Activated CD4-positive, alpha-beta memory T cell treated with anti-CD3 and anti-CD28 coated beads for 36 hours (primary cell): ENCODE data around the gene C3orf70. TPM values are rescaled to one million over a fixed set of nuclear protein-coding genes. Genes with fewer than 3 reads are reported as not detected.

Source experiments
- CTCF ChIA-PET: fragments of 350-600 bp; sonication (Branson Sonifier 250); formaldehyde crosslinking; loops from one replicate; lab custom pipeline; 2021; ENCODE audit warnings: antibody characterized with exemption, inconsistent platforms; lab: Charles Lee
- POLR2A ChIA-PET: fragments of 350-600 bp; sonication (Branson Sonifier 250); formaldehyde crosslinking; loops from one replicate; lab custom pipeline; 2021; ENCODE audit warnings: antibody characterized with exemption; lab: Charles Lee
- DNase-seq: peaks from one replicate; pipeline ENCODE4 v3.0.0-alpha.2; 2020
- H3K27ac Mint-ChIP-seq: one replicate; pipeline ENCODE4 v1.8.0; 2021; ENCODE audit warnings: mixed read lengths
- H3K27me3 Mint-ChIP-seq: one replicate; pipeline ENCODE4 v1.8.0; 2021; ENCODE audit warnings: mixed read lengths
- H3K36me3 Mint-ChIP-seq: one replicate; pipeline ENCODE4 v1.8.0; 2021; ENCODE audit warnings: mixed read lengths
- H3K4me1 Mint-ChIP-seq: one replicate; pipeline ENCODE4 v1.8.0; 2021; ENCODE audit warnings: low read depth, mixed read lengths
- H3K4me3 Mint-ChIP-seq: one replicate; pipeline ENCODE4 v1.8.0; 2021; ENCODE audit warnings: mild to moderate bottlenecking, mixed read lengths
- H3K9me3 Mint-ChIP-seq: one replicate; pipeline ENCODE4 v1.8.0; 2021; ENCODE audit warnings: mixed read lengths
- intact Hi-C: fragments of 100-400 bp; cut with micrococcal nuclease; formaldehyde crosslinking; loops from one replicate; pipeline ENCODE4 v1.15.1; 2023
- total RNA-seq, 2 experiments: library from RNA; stranded (reverse); gene quantifications; one replicate each; pipeline ENCODE4 v1.2.3, GENCODE V29; 2021

Gene C3orf70
- total RNA-seq, 2 experiments from 2014 or later: not detected

DNA sequence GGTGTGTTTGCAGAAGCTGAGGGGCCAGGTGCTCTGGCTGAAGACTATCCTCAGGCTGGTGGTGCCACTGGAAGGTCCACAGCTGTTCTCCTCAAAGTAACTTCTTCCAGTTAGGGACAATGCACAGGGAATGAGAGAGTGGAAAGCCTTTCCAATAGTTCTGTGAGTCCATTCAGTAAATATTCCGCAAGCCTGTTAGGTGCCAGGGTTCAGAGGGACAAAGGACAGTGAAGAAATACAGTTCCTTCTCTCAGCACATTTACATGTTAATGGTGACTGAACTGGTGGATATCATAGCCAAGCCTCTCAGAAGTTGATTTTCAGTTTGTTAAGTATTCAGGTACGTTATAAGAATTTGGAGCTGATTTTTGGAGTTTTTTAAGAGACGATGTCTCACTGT is 122.5 kb downstream of the C3orf70 start:
- H3K4me3 Mint-ChIP-seq: no peak overlapping the region
- POLR2A ChIA-PET: no interaction called here

DNA sequence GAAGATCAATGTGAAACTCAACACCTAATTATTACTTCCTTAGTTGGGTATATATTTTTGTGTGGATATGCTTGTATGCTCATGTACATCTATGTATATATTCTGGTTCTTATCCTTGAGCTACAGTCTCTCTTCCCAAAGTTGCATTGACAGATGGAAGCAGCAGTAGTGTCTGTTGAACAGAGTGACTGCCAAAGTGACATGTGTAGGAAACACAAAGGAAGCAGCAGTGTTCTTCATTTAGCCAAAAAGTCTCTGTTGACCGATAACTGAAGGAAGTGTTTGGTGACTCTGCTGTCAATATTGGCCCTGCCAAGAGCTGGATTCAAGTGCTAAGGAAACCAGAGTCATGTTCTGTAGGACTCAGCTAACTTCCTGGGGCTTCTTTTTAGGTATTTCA is 123.8 kb downstream of the C3orf70 start:
- DNase-seq: no peak
- intact Hi-C loops: no loop called here
- H3K9me3 Mint-ChIP-seq: peaks cover 6% of the 10 kb centered on the region
- ChIA-PET POLR2A (no interaction called here), CTCF (no interaction called here)
- no peaks in the 10 kb centered on the region for H3K4me1 Mint-ChIP-seq
- H3K4me3 Mint-ChIP-seq: no peak overlapping the region
- peaks cover 62% of the 10 kb centered on the region for H3K36me3 Mint-ChIP-seq
- no peak overlapping the region for H3K27ac Mint-ChIP-seq
- H3K27me3 Mint-ChIP-seq: no peaks in the 10 kb centered on the region

More for the DNA sequence above, 122.5 kb downstream of the C3orf70 start:
- Mint-ChIP-seq H3K9me3 (peaks cover 16% of the 10 kb centered on the region), H3K4me1 (no peaks in the 10 kb centered on the region), H3K27me3 (no peaks in the 10 kb centered on the region), H3K36me3 (peaks cover 66% of the 10 kb centered on the region), H3K27ac (no peak overlapping the region)
- intact Hi-C loops: no loop called here
- CTCF ChIA-PET: interaction anchor here (0.6 to 1.1 kb wide), 2 partner anchors 128 to 148 kb away, joined by 4 read pairs; no protein-coding TSS in a partner anchor
- DNase-seq: no peak

DNA sequence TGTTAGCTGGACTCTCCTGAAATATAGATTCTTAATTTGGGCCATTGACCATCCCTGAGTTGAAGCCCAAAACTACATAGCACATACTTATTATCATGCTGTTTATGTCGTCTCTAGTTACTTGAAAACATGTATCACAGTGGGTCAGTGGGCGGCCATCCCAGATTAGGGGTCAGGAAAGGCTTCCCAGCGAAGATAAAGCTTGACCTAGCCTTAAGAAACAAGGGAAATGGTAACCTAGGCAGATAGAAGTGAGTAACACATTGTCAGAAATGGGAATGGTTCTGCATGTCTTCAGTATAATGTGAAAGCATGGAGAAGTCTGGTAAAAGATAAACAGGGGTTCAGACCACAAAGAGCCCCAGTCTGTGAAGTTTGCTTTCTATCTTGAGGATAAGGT is 124.7 kb downstream of the C3orf70 start:
- POLR2A ChIA-PET: no interaction called here
- no peak overlapping the region for H3K27ac Mint-ChIP-seq

More for the DNA sequence above, 124.7 kb downstream of the C3orf70 start:
- CTCF ChIA-PET: interaction anchor here (0.6 kb wide), 1 partner anchor 86 kb away, joined by 4 read pairs; no protein-coding TSS in a partner anchor
- Mint-ChIP-seq H3K9me3 (peaks cover 3% of the 10 kb centered on the region), H3K4me3 (no peak overlapping the region), H3K4me1 (no peaks in the 10 kb centered on the region), H3K36me3 (peaks cover 55% of the 10 kb centered on the region), H3K27me3 (no peaks in the 10 kb centered on the region)
- intact Hi-C loops: no loop called here
- no peak for DNase-seq

Other genes starting within 250 kb of the C3orf70 start
- 1 to 10 TPM; 1.9 to 3.2 TPM for gene EHHADH, start 101.0 kb upstream of the C3orf70 start, total RNA-seq
- 10 to 100 TPM; 10.6 to 12.4 TPM for gene MAP3K13, start 210.1 kb upstream of the C3orf70 start, total RNA-seq